CD14-positive monocyte (primary cell): ENCODE results near the gene RASSF4. TPM values are rescaled to one million over a fixed set of nuclear protein-coding genes. Genes with fewer than 3 reads are reported as not detected.

Source experiments
- DNase-seq, 3 donors: peaks; one replicate each; pipeline ENCODE4 v3.0.0-alpha.2; 2011 to 2022
- H2AFZ ChIP-seq: 2 replicates; pipeline ENCODE4 v1.6.0; 2012; ENCODE audit warnings: mild to moderate bottlenecking, low read depth, low read length, inconsistent platforms; ENCODE audit not compliant: insufficient read depth, poor library complexity, severe bottlenecking
- H3K27ac ChIP-seq, 2 donors: 1 replicate in 1 of 2; 2 replicates in 1 of 2; pipeline ENCODE4 v1.5.1; 2012 to 2013; ENCODE audit warnings: low read length in 2 of 2, control low read depth in 1 of 2, inconsistent platforms in 1 of 2, low read depth in 1 of 2, mild to moderate bottlenecking in 1 of 2
- H3K27me3 ChIP-seq, 2 donors: one replicate each; pipeline versions ENCODE4 v1.6.0 to v1.6.1; 2011 to 2013; ENCODE audit warnings: low read length in 2 of 2; ENCODE audit not compliant: control insufficient read depth in 2 of 2, insufficient read depth in 2 of 2
- H3K36me3 ChIP-seq, 2 donors: replicated peaks in 1 of 2; 1 replicate in 1 of 2; 2 replicates in 1 of 2; pipeline versions ENCODE4 v1.5.1 to v1.6.1; 2012 to 2013; ENCODE audit warnings: low read length in 2 of 2, control low read depth in 1 of 2, inconsistent platforms in 1 of 2, mild to moderate bottlenecking in 1 of 2; ENCODE audit not compliant: insufficient read depth in 2 of 2, control insufficient read depth in 1 of 2
- H3K4me1 ChIP-seq, 2 donors: 1 replicate in 1 of 2; 2 replicates in 1 of 2; pipeline versions ENCODE4 v1.5.1 to v1.6.1; 2012 to 2013; ENCODE audit warnings: low read length in 2 of 2, control low read depth in 1 of 2, inconsistent platforms in 1 of 2, mild to moderate bottlenecking in 1 of 2, moderate library complexity in 1 of 2; ENCODE audit not compliant: insufficient read depth in 2 of 2, control insufficient read depth in 1 of 2
- H3K4me2 ChIP-seq: replicated peaks from 2 replicates; pipeline ENCODE3; 2012; ENCODE audit warnings: low read length, moderate library complexity, mild to moderate bottlenecking; ENCODE audit not compliant: poor library complexity, severe bottlenecking; ENCODE audit errors: extremely low read depth
- H3K4me3 ChIP-seq, 3 experiments: fragments of 200-600 bp in 1 of 3; sonication (generic) in 1 of 3; replicated peaks in 1 of 3; 1 replicate in 2 of 3; 2 replicates in 1 of 3; pipeline ENCODE4 v1.5.1; 2011 to 2013; ENCODE audit warnings: low read length in 3 of 3, mild to moderate bottlenecking in 3 of 3, control low read depth in 2 of 3, low read depth in 2 of 3, inconsistent platforms in 1 of 3, moderate library complexity in 1 of 3
- H3K79me2 ChIP-seq: 2 replicates; pipeline ENCODE4 v1.6.0; 2012; ENCODE audit warnings: mild to moderate bottlenecking, control low read depth, inconsistent platforms, low read length, moderate library complexity; ENCODE audit not compliant: insufficient read depth
- H3K9ac ChIP-seq: 2 replicates; pipeline ENCODE4 v1.6.0; 2017; ENCODE audit warnings: low read length, mild to moderate bottlenecking; ENCODE audit not compliant: insufficient read depth, poor library complexity, severe bottlenecking
- H3K9me3 ChIP-seq, 2 donors: replicated peaks in 1 of 2; 1 replicate in 1 of 2; 2 replicates in 1 of 2; pipeline versions ENCODE4 v1.5.1 to v1.6.1; 2012 to 2013; ENCODE audit warnings: low read length in 2 of 2, control low read depth in 1 of 2; ENCODE audit not compliant: control insufficient read depth in 1 of 2, insufficient read depth in 1 of 2
- H4K20me1 ChIP-seq: 2 replicates; pipeline ENCODE4 v1.6.0; 2012; ENCODE audit warnings: mild to moderate bottlenecking, low read length, control low read depth, moderate library complexity; ENCODE audit not compliant: insufficient read depth
- H3K27ac Mint-ChIP-seq, 7 donors: one replicate each; pipeline ENCODE4 v1.8.0; 2020; ENCODE audit warnings: mild to moderate bottlenecking in 7 of 7, mixed read lengths in 7 of 7, moderate library complexity in 6 of 7, inconsistent platforms in 2 of 7
- H3K27me3 Mint-ChIP-seq, 3 donors: one replicate each; pipeline ENCODE4 v1.8.0; 2021 to 2022; ENCODE audit warnings: low read depth in 3 of 3, mild to moderate bottlenecking in 3 of 3, mixed read lengths in 3 of 3, moderate library complexity in 3 of 3, inconsistent platforms in 1 of 3
- H3K36me3 Mint-ChIP-seq, 2 donors: one replicate each; pipeline ENCODE4 v1.8.0; 2020; ENCODE audit warnings: mixed read lengths in 2 of 2, inconsistent platforms in 1 of 2, mild to moderate bottlenecking in 1 of 2
- H3K4me1 Mint-ChIP-seq: one replicate; pipeline ENCODE4 v1.8.0; 2020; ENCODE audit warnings: mild to moderate bottlenecking, mixed read lengths
- H3K4me3 Mint-ChIP-seq, 2 donors: one replicate each; pipeline ENCODE4 v1.8.0; 2020; ENCODE audit warnings: mild to moderate bottlenecking in 2 of 2, mixed read lengths in 2 of 2, moderate library complexity in 1 of 2
- H3K9me3 Mint-ChIP-seq, 7 donors: one replicate each; pipeline ENCODE4 v1.8.0; 2020 to 2022; ENCODE audit warnings: mixed read lengths in 7 of 7, mild to moderate bottlenecking in 6 of 7, moderate library complexity in 6 of 7, inconsistent platforms in 2 of 7
- CTCF ChIP-seq: fragments of 200-600 bp; IDR thresholded peaks from one replicate; pipeline ENCODE4 v1.8.0; 2022; ENCODE audit warnings: antibody characterized with exemption, mild to moderate bottlenecking
- intact Hi-C, 2 donors: fragments of 100-400 bp; cut with micrococcal nuclease; formaldehyde crosslinking; loops; one replicate each; pipeline versions ENCODE4 v1.15.0 to v1.15.1; 2023
- polyA plus RNA-seq, 3 donors: library from polyadenylated mRNA; depleted of rRNA in 1 of 3; unstranded in 2 of 3; stranded (reverse) in 1 of 3; fragments of 300-500 nt in 2 of 3; fragments of >200 nt in 1 of 3; fragmentation: Illumina TruSeq in 2 of 3; gene quantifications; 1 replicate in 2 of 3; 2 replicates in 1 of 3; pipeline ENCODE4 v1.2.3, GENCODE V29; 2012 to 2021

RASSF4 gene
- polyA plus RNA-seq, 3 donors: 117 to 290 (median 120) TPM

- H2AFZ ChIP-seq: no peak overlapping the region
- Mint-ChIP-seq H3K27me3 (peaks cover 0 to 5% (median 0%) of the 10 kb centered on the region in 3 donors), H3K4me3 (no peak overlapping the region), H3K36me3 (no peaks in the 10 kb centered on the region), H3K4me1 (no peaks in the 10 kb centered on the region), H3K9me3 (peaks cover 12 to 30% (median 26%) of the 10 kb centered on the region in 7 donors), H3K27ac (peak overlapping the region in 1 of 7 donors; percentile 50)
- H3K27ac ChIP-seq: no peak overlapping the region
- H3K9ac ChIP-seq: no peak overlapping the region
- no peak overlapping the region for H3K4me3 ChIP-seq
- no peaks in the 10 kb centered on the region for H3K36me3 ChIP-seq
- H3K9me3 ChIP-seq: peaks cover 16 to 22% of the 10 kb centered on the region in 2 donors
- H4K20me1 ChIP-seq: no peaks in the 10 kb centered on the region
- no peak overlapping the region for H3K4me2 ChIP-seq
- no peaks in the 10 kb centered on the region for H3K4me1 ChIP-seq
- H3K27me3 ChIP-seq: no peaks in the 10 kb centered on the region
- DNase-seq: no peak
- no peak for TF ChIP-seq CTCF
- no peaks in the 10 kb centered on the region for H3K79me2 ChIP-seq
- intact Hi-C loops: no loop called here
These were observed 74.7 kb downstream of the RASSF4 start for GRCh38 chr10:45034301-45034700.

- H3K27me3 ChIP-seq: no peaks in the 10 kb centered on the region
- Mint-ChIP-seq H3K27me3 (peaks cover 0 to 5% (median 0%) of the 10 kb centered on the region in 3 donors), H3K9me3 (peaks cover 8 to 23% (median 19%) of the 10 kb centered on the region in 7 donors), H3K27ac (no peak overlapping the region), H3K4me3 (no peak overlapping the region), H3K4me1 (no peaks in the 10 kb centered on the region), H3K36me3 (no peaks in the 10 kb centered on the region)
- no peaks in the 10 kb centered on the region for H3K4me1 ChIP-seq
- H3K27ac ChIP-seq: no peak overlapping the region
- DNase-seq: no peak
- no peak for TF ChIP-seq CTCF
- no peak overlapping the region for H3K4me3 ChIP-seq
- H3K79me2 ChIP-seq: no peaks in the 10 kb centered on the region
- intact Hi-C loops: no loop called here
- H4K20me1 ChIP-seq: no peaks in the 10 kb centered on the region
- H2AFZ ChIP-seq: no peak overlapping the region
- H3K9me3 ChIP-seq: peaks cover 14 to 15% of the 10 kb centered on the region in 2 donors
- H3K4me2 ChIP-seq: no peak overlapping the region
- no peak overlapping the region for H3K9ac ChIP-seq
- H3K36me3 ChIP-seq: no peaks in the 10 kb centered on the region
These were observed 76.1 kb downstream of the RASSF4 start for GRCh38 chr10:45035673-45036072.
